Tibial nerve (tissue), 4 donors: Measurements from ENCODE around the gene ROS1. TPM values are rescaled to one million over a fixed set of nuclear protein-coding genes. Genes with fewer than 3 reads are reported as not detected.

ENCODE experiments used
- DNase-seq, 2 donors: peaks; one replicate each; pipeline ENCODE4 v3.0.0-alpha.2; 2019; ENCODE audit warnings: low spot score in 2 of 2
- H3K27ac ChIP-seq, 4 donors: fragments of 200-600 bp; sonication (generic) in 3 of 4; one replicate each; pipeline ENCODE4 v1.5.1; 2017 to 2019; ENCODE audit warnings: mild to moderate bottlenecking in 1 of 4
- H3K27me3 ChIP-seq, 2 donors: fragments of 200-600 bp; sonication (generic) in 1 of 2; one replicate each; pipeline versions ENCODE4 v1.5.1 to v1.6.0; 2017 to 2019
- H3K36me3 ChIP-seq, 3 donors: fragments of 200-600 bp; sonication (generic); one replicate each; pipeline ENCODE4 v1.5.1; 2018 to 2019
- H3K4me1 ChIP-seq, 4 donors: fragments of 200-600 bp; sonication (generic) in 3 of 4; one replicate each; pipeline ENCODE4 v1.5.1; 2017 to 2019
- H3K4me3 ChIP-seq, 4 donors: fragments of 200-600 bp; sonication (generic) in 3 of 4; one replicate each; pipeline ENCODE4 v1.5.1; 2017 to 2019; ENCODE audit warnings: mild to moderate bottlenecking in 1 of 4, moderate library complexity in 1 of 4
- H3K9me3 ChIP-seq, 4 donors: fragments of 200-600 bp; sonication (generic) in 3 of 4; one replicate each; pipeline ENCODE4 v1.5.1; 2017 to 2019
- CTCF ChIP-seq, 5 experiments: fragments of 200-600 bp in 3 of 5; fragments of 450-650 bp in 2 of 5; sonication (generic) in 3 of 5; IDR thresholded peaks; one replicate each; pipeline ENCODE4 v1.5.1; 2016 to 2019; ENCODE audit warnings: antibody characterized with exemption in 5 of 5, mild to moderate bottlenecking in 3 of 5, moderate library complexity in 2 of 5
- EP300 ChIP-seq, 2 donors: sonication (generic); formaldehyde crosslinking; IDR thresholded peaks; one replicate each; pipeline ENCODE4 v1.6.1; 2017; ENCODE audit warnings: antibody characterized with exemption in 2 of 2, mild to moderate bottlenecking in 1 of 2
- POLR2A ChIP-seq, 2 donors: fragments of 450-650 bp; IDR thresholded peaks; one replicate each; pipeline ENCODE4 v1.6.1; 2017; ENCODE audit warnings: antibody characterized with exemption in 2 of 2, mild to moderate bottlenecking in 2 of 2, moderate library complexity in 2 of 2
- WGBS, 2 donors: methylation state at CpG; one replicate each; pipeline ENCODE4 v1.1.5; 2018; 5-methylcytosine and 5-hydroxymethylcytosine counted together
- total RNA-seq, 4 donors: library from RNA; depleted of rRNA; stranded (reverse); fragments of >200 nt; gene quantifications; one replicate each; pipeline ENCODE4 v1.1.0, GENCODE V29; 2016

Gene ROS1
- total RNA-seq, 4 donors from 2014 or later: not detected

GRCh38 chr6:117266257-117267053 lies 159.3 kb downstream of the ROS1 start:
- Histone ChIP-seq H3K4me3 (peak overlapping the region in 2 of 4 donors; percentile 22 to 49), H3K36me3 (no peaks in the 10 kb centered on the region), H3K4me1 (peaks cover 0 to 55% (median 15%) of the 10 kb centered on the region in 4 donors), H3K27ac (no peak overlapping the region), H3K27me3 (peaks cover 4 to 96% of the 10 kb centered on the region in 2 donors), H3K9me3 (peaks cover 0 to 2% (median 0%) of the 10 kb centered on the region in 4 donors)
- WGBS, 2 donors: 13% methylated on average over 16 of the region's 16 CpGs
- no peak for DNase-seq
- TF ChIP-seq CTCF (IDR thresholded peaks at IDR 0.05): no peak

GRCh38 chr6:117265410-117266256 lies 160.1 kb downstream of the ROS1 start, which contains the start of gene VGLL2:
Gene VGLL2, plus strand, starts transcription at chr6:117265558. Its CDS starts 206 bp downstream, at chr6:117265764.
- Histone ChIP-seq H3K9me3 (peaks cover 0 to 2% (median 0%) of the 10 kb centered on the region in 4 donors), H3K4me1 (peaks cover 0 to 47% (median 15%) of the 10 kb centered on the region in 4 donors), H3K27me3 (peaks cover 4 to 89% of the 10 kb centered on the region in 2 donors), H3K36me3 (no peaks in the 10 kb centered on the region), H3K4me3 (peak within 1 kb of the TSS; percentile 19 to 49 (median 34)), H3K27ac (no peak within 1 kb of the TSS)
- DNase-seq: no peak
- 1 to 3% methylated on average over 30 to 40 of the region's 63 CpGs for WGBS, 2 donors
- TF ChIP-seq CTCF (IDR thresholded peaks at IDR 0.05) (no peak), POLR2A (IDR thresholded peaks at IDR 0.05) (no peak), EP300 (IDR thresholded peaks at IDR 0.05) (no peak)

- peaks cover 0 to 39% (median 12%) of the 10 kb centered on the region in 4 donors for H3K4me1 ChIP-seq
- H3K4me3 ChIP-seq: peak overlapping the region; percentile 19 to 49 (median 34)
- TF ChIP-seq EP300 (IDR thresholded peaks at IDR 0.05) (peak in 1 of 2 donors; percentile 43), CTCF (IDR thresholded peaks at IDR 0.05) (no peak)
- no peaks in the 10 kb centered on the region for H3K36me3 ChIP-seq
- no peak overlapping the region for H3K27ac ChIP-seq
- peaks cover 0 to 2% (median 0%) of the 10 kb centered on the region in 4 donors for H3K9me3 ChIP-seq
- 2 to 3% methylated on average over 37 to 39 of the region's 39 CpGs for WGBS, 2 donors
- no peak for DNase-seq
- H3K27me3 ChIP-seq: peaks cover 4 to 82% of the 10 kb centered on the region in 2 donors
Measured at GRCh38 chr6:117264692-117265409, 160.9 kb downstream of the ROS1 start.

- peaks cover 4 to 77% of the 10 kb centered on the region in 2 donors for H3K27me3 ChIP-seq
- TF ChIP-seq POLR2A (IDR thresholded peaks at IDR 0.05) (no peak), EP300 (IDR thresholded peaks at IDR 0.05) (no peak), CTCF (IDR thresholded peaks at IDR 0.05) (no peak)
- 3% methylated on average over 8 of the region's 8 CpGs for WGBS, 2 donors
Measured at GRCh38 chr6:117264369-117264691, 161.4 kb downstream of the ROS1 start.

More at GRCh38 chr6:117264369-117264691, 161.4 kb downstream of the ROS1 start:
- Histone ChIP-seq H3K4me3 (peak overlapping the region; percentile 19 to 49 (median 34)), H3K4me1 (peaks cover 0 to 37% (median 12%) of the 10 kb centered on the region in 4 donors), H3K36me3 (no peaks in the 10 kb centered on the region), H3K9me3 (peaks cover 0 to 2% (median 0%) of the 10 kb centered on the region in 4 donors), H3K27ac (no peak overlapping the region)
- DNase-seq: no peak
